HCEC 1CT (cell line): ENCODE measurements around the gene XG.
"Not testable (repeated sequence)": the region's sequence is repeated elsewhere in the genome, so short reads cannot be mapped to it uniquely, and the experiment has no call there.

Experiments used
- DNase-seq: peaks from one replicate; pipeline ENCODE4 v3.0.0-alpha.2; 2017

XG gene

DNA sequence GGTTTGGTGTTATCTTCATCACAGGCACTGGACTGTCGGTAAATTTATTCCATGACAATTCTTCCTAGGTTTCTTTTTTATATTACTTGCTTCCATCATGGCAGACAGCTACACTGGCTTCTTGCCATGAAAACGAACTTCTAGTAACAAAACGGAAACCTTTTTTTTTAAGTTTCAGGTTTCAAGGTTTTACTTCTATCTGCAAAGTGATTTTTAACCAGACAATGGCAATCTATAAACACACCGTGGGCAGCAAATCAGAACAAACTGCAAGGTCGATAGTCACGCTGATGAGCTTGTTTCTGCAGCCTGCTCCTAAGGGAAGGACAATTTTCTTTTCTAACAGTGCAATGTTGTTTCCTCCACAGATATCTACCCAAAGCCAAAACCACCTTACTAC, 29.9 kb downstream of the XG start:
- no peak for DNase-seq

DNA sequence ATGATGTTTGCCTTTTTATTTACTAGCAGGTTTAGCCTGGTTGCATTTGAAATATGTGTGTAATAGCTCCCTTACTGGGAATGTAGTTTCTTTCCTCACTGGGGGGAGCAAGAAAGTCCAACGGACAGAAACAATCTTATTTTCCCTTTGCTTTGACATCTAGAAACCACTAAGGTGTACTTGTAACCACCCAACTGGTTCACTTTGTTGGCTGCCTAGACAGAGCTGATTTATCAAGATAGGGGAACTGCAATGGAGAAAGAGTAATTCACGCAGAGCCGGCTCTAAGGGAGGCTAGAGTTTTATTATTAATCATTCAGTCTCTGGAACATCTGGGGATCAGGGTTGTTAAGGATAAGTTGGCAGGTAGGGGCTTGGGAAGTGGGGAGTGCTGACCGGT, 30.3 kb downstream of the XG start:
- no peak for DNase-seq

DNA sequence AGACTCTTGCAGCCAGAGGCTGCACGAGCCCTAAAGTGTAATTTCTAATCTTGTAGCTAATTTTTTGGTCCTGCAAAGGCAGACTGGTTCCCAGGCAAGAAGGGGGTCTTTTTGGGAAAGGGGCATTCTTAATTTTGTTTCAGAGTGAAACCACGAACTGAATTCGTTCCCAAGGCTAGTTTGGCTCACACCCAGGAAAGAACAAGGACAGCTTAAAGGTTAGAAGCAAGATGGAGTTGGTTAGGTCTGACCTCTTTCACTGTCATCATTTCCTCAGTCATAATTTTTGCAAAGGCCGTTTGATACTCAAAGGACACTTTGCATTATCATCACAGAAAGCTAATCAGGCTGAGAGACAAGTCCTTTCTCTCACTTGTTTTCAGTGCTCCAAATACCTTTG, 30.9 kb downstream of the XG start:
- DNase-seq = no peak

DNA sequence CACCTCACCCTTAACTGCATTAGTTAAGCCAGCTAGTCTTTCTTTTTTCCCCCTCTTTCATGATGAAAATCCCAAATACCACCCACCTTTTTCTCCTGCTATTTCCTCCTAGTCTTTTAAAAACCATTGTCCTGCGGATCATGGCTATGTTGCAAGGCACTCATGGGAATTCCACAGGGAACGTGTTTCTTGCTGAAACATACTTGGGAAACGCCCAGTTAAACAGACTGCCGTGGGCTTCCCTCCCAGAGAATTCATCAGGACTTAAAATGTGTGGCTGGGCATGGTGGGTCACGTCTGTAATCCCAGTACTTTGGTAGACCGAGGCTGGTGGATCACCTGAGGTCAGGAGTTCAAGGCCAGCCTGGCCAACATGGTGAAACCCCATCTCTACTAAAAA, 32.2 kb downstream of the XG start:
- no peak for DNase-seq

DNA sequence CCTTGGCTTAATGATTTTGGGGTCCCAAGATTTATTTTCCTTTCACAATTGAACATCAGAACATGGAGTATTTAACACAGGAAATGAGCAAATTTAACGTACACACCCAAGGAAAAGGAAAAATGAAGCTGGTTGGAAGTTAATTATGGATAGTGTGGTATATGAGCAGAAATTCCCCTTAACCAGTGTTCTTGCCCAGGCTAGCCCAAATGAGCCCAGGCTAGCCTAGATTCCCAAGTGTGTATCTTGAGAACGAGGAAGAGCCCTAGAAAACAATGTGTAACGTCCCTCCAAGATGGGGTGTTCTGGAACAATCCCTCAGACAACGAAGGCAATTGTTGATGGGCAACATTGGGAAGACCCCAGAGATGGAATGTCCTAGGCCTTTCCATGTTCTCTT, 33.7 kb downstream of the XG start:
- DNase-seq = no peak

DNA sequence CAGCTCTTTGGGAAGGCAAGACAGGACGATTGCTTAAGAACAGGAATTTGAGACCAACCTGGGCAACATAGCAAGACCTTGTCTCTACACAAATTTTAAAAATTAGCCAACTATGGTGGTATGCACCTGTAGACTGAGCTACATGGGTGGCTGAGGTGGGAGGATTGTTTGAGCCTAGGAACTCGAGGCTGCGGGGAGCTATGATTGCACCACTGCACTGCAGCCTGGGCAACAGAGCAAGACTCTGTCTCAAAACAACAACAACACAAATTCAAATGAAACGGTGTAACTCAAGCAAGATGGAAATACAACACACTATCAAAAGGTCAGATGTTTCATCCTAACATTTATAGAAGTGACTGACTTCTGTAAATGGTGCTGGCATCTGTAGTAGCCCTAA, 37.1 kb downstream of the XG start:
- no peak for DNase-seq

DNA sequence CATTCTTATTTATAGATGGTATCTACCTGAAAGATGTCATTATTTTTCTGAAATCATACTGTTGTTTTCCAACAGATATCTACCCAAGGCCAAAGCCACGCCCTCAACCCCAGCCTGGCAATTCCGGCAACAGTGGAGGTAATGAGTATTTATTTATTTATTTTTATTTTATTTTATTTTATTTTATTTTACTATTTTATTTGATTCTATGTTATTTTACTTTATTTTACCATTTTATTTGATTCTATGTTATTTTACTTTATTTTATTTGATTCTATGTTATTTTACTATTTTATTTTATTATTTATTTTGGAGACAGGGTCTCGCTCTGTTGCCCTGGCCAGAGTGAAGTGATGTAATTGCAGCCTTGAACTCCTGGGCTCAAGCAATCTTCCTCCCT, 37.7 kb downstream of the XG start:
- DNase-seq = no peak

DNA sequence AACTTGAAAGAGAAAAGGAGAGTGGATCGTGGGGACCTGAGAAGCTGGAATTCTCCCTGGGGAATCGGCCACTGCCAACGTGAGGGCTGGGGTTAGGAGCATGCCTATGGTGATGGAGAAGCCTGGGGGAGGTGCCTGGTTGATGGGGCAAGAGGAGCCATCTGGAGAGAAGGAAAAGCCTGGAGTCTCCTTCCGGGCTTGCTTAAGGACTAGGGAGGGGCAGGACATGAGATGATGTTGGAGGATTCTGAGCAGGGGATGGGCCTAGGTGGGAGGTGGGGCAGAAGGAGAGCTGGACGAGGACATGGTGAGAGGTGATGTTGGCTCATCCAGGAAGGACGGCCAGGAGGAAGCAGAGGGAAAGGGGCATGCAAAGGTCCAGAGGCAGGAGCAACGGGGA, 41.9 kb downstream of the XG start:
- no peak for DNase-seq

DNA sequence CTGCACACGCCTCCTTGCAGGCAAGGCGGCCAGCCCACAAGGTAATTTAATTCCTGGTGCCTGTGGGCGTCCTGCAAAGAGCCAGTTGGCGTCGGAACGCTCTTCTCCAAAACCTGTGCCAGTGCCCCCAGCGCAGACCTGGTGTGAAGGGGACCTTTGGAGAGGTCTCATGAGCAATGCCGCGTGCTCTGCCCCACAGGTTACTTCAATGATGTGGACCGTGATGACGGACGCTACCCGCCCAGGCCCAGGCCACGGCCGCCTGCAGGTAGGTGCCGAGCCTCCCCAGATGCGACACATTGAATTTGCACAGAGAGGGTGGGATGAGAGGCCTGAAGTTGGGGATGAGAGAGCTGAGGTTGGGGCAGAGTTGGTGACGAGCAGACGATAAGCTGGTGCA, 42.5 kb downstream of the XG start:
- no peak for DNase-seq

DNA sequence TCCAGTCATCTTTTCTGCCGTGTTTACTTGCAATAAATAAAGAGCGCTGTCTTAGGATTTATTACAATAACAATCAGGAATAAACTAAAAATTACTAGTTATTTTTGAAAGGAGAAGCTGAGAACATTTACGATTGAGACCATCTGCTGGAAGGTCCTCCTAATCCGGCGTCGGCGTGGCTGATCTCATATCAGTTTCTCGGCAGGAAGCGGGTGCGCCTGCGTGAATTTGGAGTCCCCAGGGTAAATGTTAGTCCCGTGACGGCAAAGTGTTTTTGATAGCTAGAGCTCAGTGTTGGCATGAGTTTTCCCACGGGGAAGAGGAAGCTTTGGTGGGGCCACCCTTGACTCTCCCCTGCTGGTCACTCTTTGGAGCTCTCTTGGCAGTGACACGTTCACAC, 45.0 kb downstream of the XG start:
- DNase-seq = not testable (repeated sequence)

DNA sequence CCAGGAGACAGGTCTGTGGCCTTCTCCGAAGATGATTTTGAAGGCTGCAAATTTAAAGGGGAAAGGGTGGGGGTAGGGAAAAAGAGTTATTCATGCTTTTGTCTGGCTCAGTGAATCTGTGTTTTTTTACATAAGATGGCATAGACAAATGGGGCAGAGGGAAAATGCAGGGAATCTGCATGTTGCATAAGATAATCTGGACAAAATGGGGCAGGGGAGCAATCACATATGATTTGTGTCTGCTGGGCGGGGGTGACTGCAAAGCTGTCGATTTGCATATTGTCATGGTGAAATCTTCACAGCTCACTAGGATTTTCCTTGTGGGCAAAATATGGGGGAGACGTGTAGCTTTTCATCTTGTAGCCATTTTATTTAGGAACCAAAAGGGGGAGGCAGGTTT, 47.5 kb downstream of the XG start:
- DNase-seq = no peak

DNA sequence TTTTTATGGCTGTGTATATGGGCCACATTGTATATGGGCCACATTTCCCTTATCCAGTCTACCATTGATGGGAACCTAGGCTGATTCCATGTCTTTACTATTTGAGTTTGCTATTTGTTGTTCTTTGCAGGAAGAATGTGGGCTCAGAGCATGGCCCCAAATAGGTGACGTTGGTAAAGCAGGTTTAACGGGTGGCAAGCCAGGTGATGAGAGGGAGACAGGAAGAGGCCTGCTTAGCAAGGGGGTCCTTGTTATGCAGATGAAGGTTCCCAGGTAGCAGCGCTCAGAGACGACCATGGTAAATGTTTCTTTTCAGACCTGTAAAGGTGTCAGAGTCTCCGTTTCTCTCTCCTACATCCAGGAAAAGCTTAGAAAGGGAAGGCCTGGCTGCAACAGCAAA, 48.1 kb downstream of the XG start:
- not testable (repeated sequence) for DNase-seq

DNA sequence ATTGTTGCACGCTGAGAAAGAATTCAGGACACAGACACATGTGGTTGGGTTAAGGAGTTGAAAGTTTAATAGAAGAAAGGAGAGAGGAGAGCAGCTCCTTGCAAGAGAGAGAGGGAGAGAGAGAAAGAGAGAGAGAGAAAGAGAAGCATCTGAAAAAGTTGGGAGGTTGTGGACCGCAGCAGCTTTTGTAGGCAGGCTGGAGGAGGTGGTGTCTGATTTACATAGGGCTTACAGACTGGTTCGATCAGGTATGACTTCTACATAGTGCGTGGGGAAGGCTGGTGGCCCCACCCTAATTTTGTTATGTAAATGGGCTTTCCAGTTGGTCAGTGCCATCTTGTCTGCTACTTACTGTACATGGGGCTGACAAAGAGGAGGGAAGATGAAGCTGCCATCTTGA, 49.4 kb downstream of the XG start:
- no peak for DNase-seq

DNA sequence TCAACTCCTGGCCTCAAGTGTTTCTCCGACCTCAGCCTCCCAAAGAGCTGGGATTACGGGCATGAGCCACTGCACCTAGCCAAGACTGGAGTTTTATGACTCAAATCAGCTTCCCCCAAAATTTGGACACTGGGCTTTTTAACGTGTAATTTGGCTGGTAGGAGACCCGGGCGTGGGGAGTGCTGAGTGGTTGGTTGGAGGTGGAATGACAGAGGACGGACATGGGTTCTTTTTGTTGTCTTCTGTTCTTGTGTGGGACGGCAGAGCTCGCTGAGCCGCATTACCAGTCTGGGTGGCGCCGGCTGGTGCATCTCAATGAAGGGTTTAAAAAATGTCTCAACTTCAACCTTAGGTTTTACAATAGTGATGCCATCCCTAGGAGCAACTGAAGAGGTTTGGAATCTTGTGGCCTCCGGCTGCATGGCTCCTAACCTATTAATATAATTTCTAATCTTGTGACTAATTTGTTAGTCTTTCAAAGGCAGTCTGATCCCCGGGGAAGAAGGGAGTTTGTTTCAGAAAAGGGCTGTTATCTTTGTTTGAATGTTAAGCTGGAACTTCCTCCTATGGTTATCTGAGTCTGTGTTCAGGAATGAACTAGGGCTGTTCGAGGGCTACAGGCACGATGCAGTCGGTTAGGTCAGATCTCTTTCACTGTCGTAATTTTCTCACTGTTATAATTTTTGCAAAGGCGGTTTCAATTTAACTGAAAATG, 50.7 kb downstream of the XG start:
- not testable (repeated sequence) for DNase-seq

DNA sequence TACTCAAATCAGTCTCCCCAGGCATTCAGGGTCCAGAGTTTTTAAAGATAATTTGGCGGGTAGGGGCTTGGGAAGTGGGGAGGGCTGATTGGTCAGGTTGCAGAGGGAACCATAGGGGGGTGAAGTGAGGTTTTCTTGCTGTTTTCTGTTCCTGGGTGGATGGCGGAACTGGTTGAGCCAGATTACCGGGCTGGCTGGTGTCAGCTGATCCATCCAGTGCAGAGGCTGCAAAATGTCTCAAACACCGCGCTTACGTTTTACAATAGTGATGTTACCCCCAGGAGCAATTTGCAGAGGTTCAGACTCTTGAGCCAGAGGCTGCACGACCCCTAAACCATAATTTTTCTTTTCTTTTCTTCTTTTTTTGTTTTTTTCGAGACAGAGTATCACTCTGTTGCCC, 51.6 kb downstream of the XG start:
- DNase-seq = not testable (repeated sequence)

DNA sequence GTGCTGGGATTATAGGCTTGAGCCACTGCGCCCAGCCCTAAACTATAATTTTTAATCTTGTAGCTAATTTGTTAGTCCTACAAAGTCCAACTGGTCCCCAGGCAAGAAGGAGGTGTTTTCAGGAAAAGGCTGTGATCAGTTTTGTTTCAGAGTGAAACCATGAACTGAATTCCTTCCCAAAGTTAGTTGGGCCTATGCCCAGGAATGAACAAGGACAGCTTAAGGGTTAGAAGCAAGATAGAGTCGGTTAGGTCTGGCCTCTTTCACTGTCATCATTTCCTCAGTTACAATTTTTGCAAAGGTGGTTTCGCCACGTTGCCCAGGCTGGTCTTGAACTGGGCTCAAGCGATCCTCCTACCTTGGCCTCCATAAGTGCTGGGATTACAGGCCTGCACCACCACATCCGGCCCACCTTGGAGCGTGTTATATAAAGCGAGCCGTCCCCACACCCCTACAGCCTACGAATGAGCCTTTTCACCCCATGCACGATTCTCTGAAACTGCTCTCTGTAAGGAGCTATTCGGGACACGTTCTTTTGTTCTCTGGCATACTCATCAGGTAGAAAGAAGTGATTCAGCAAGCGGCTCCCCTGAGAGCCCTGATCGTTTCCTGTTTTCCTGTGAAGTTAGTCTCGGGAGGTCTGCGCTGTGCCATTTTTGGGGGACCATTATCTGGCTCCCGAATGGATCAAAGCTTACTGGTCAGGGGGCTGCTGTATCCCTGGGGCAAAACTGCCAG, 52.4 kb downstream of the XG start:
- not testable (repeated sequence) for DNase-seq

DNA sequence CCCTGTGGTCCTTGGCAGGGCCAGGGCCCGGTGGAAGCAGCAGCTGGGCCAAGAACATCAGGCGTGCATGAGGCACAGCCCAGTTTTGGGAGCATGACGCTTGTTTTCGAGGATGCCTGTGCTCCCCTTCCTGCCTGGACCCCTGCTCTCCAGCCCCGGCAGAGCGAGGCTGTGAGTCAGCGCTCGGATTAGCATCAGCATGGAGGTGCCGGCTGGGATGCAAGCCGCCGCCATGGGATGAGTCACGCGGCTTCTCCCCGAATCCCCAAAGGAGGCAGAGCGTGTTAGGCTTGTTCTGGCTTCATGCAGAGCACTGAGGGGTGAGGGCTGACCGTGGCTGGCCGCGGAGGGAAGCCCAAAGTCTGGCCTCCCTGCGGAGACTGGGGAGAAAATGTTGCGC, 53.0 kb downstream of the XG start:
- DNase-seq = not testable (repeated sequence)

DNA sequence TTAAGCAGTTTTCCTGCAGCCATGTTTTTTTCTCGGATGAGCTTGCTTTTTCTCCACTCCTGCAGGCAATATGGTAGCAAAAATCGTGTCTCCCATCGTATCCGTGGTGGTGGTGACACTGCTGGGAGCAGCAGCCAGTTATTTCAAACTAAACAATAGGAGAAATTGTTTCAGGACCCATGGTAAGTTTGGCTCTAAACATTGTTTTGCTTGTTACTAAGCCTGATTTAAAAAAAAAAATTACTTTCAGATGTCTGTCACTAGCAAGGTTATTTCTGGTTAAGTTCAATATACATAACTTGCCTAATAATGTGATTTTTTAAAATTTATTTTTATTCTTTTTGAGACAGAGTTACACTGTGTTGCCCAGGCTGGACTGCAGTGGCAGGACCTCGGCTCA, 59.4 kb downstream of the XG start:
- DNase-seq = no peak

DNA sequence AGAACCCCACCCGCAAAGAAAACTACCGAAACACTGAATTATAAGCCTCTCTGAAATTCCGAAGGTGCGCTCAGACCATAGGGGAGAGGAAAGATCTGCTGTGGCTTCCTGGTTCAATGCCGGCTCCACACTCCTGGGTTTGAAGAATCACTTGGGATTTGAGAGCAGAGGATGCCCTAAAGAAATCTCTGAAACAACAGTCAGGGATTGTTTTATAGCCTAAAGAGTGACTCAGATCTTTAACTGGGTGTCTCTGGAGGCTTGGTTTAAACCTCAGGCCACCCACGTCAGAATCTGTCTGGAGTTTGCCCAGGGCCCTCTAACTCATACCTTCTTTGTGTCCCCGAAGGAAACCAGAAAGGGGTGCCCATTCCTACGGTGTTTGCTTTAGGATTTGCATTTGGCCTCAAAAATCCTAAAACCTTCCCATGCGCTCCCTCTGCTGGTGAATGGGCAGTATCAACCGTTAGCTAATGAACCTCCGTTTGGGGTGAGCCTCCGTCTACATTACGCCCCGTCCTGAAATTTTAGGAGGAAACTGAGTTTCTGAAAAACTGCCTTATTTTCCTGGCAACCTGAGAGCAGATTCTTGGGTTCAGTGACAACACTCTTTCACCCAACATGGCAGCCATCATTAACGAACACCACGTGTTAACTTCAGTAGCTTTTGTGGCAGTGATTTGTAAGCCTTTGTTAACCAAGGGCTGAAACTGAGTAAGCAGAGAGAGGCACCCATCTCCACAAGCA, 60.5 kb downstream of the XG start:
- DNase-seq = peak; percentile 1

DNA sequence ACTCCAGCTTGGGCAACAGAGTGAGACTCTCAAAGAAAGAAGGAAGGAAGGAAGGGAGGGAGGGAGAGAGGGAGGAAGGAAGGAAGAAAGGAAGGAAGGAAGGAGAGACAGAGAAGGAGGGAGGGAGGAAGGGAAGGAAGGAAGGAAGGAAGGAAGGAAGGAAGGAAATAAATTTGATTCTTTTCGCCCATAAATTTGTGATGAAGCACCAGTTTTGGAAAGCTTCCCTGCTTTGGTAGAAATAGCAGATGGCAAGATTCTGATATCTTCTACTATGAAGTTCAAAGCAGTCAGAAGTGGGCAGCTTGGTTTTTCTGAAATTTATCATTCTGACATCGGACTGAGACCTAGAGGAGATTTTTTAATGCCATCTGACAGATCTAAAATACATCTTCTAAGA, 65.2 kb downstream of the XG start:
- no peak for DNase-seq

DNA sequence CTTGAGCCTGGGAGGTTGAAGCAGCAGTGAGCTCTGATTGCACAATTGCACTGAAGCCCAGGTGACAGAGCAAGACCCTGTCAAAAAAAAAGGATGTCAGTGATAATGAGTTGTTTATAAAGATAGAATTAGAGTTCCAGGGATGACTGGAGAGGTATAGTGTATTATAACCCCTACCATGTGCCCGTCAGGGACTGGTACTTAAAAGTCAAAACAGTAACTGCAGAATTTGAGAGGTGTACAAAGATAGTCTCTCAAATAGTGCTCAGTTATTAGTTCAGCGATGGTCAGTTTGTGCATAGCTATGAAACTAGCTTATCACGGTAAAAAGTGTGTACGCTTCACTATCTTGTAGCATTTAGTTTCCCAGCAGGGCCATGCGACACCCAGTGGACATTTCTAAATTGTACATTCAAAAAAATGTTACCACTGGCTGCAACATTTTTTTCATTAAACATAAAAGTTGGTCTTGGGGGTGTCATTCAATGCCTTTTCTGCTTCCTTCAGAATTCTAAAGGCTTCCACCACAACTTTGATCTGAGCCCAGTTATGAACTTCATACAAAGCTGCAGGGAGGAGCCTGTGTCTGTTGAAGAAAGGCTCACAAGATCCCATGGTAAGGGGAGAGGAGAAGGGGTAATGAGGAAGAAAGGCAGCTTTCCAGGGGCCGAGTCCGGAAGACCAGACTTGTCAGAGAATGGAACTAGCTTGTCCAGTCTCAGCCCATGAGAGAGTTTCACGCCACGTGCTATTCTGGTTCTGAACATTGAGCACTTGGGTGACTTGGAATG, 67.7 kb downstream of the XG start:
- DNase-seq = peak; percentile 1

DNA sequence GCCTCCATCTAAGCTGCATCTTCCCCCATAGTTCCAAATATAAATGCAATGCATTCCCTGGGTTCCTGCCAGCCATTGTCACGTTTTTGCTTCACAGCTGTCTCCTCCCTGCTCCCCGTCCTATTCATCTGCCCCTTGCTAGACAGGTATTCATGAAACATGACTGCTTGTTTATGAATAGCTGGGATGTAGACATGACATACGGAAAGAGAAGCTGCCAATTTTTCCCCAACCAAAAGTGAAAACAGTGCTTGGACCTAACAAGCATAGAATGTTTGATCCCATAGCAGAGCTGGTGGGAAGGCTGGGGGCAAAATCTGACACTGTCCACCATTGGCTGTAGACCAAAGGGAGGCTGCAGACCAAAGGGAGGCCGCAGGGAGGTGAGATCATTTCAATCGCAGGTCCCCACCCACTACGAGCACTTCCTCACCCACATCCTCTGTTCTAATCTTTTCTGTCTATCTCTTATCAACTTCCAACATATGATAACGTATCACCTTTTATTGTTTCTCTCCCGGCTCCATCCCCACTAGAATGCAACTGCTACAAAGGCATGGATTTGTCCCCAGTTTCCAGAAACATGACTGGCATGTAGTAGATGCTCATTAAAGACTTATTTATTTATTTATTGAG, 68.4 kb downstream of the XG start:
- DNase-seq = no peak
